AG09319 (cell line): ENCODE measurements around the gene ACTR2.

ENCODE experiments used
- DNase-seq: peaks from one replicate; pipeline ENCODE4 v3.0.0-alpha.2; 2010; ENCODE audit warnings: low read depth; ENCODE audit errors: extremely low read depth
- TF ChIP-seq, protein P1 (sequence below): IDR thresholded peaks from 2 replicates; pipeline ENCODE4 v1.5.1; 2011; ENCODE audit warnings: low read depth, mild to moderate bottlenecking, inconsistent platforms, low read length, moderate library complexity

The ACTR2 gene

DNA sequence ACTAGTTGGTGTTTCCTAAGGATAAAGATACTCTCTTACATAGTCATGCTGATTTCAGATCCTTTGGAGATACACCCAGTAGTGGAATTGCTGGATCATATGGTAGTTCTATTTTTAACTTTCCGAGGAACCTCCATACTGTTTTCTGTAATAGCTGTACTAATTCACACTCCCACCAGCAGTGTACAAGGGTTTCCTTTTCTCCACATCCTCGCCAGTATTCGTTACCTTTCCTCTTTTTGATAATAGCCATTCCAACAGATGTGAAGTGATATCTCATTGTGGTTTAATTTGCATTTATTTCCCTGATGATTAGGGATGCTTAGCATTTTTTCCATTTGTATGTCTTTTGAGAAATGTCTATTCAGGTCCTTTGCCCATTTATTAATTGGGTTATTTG, 34.0 kb downstream of the ACTR2 start:
- DNase-seq, result no peak
- TF ChIP-seq, protein P1, sequence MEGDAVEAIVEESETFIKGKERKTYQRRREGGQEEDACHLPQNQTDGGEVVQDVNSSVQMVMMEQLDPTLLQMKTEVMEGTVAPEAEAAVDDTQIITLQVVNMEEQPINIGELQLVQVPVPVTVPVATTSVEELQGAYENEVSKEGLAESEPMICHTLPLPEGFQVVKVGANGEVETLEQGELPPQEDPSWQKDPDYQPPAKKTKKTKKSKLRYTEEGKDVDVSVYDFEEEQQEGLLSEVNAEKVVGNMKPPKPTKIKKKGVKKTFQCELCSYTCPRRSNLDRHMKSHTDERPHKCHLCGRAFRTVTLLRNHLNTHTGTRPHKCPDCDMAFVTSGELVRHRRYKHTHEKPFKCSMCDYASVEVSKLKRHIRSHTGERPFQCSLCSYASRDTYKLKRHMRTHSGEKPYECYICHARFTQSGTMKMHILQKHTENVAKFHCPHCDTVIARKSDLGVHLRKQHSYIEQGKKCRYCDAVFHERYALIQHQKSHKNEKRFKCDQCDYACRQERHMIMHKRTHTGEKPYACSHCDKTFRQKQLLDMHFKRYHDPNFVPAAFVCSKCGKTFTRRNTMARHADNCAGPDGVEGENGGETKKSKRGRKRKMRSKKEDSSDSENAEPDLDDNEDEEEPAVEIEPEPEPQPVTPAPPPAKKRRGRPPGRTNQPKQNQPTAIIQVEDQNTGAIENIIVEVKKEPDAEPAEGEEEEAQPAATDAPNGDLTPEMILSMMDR, result no peak

DNA sequence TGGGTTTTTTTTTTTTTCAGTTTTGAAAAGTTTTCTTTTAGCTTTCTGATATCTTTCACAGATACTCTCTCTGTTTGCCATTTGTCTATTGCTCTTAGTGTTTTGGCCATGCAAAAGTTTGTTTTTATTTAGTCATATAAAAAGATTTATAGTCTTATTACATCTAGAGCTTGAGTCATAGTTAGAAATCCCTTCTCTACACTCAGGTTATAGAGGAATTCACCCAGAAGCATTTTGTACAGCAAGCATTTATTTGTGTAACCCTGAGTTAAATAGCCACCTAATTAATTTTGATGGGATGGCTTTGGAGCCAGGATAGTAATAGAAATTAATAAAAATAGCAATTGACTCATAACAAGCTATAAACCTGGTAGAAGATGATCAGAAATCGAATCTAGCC, 35.6 kb downstream of the ACTR2 start:
- no peak for DNase-seq
- TF ChIP-seq, protein P1, result no peak

DNA sequence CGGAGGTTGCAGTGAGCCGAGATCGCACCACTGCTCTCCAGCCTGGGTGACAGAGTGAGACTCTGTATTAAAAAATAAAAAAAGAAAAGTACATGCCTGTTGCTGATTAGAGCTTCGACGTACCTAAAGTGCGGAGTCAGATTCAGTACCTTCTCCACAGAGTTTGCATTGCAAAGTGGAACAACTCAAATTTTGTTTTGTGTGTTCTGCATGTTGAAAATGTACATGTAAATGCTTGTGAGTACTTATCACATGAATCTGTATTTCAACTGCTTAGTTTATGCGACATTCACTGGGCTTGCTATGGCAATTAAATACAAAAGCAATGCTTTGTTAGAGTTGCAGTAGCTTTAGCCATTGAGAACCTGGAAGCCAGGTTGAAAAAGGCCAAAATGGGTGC, 36.4 kb downstream of the ACTR2 start:
- DNase-seq, result no peak

DNA sequence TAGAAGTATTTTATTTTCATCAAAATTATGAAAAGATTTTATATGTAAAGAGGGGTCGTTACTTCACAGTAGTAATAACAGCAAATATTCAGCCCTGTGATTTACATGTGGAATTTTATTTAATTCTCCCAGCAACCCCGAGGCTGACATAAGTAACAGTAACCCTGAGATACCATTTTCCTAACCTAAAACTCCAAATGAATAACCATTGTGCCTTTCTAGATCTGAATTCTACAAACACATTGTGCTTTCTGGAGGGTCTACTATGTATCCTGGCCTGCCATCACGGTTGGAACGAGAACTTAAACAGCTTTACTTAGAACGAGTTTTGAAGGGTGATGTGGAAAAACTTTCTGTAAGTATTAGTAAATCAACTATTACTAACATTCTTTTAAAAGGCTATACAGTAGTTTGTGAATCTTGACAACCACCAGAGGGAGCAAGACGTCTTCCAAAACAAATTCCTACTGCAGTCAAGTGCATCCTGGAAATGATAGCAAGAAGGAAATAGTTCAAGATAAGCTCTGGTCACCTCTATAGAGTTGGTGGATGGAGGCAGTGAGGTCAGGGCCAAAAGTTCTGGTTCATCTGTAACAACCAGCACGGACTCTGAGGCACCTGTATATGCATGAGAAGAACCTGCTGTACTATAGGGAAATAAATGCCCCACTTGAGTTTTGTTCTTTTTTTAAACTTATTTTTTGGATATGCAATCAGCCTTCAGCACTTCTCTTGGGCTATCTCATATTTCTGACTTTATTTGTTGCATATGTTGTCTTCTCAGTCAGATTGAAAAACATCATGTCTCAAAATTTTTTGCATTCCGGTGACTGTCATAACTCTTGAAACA, 37.4 kb downstream of the ACTR2 start:
- DNase-seq, result peak; percentile 76
- TF ChIP-seq, protein P1, result peak; percentile 63

More for the DNA sequence above, 36.4 kb downstream of the ACTR2 start:
- TF ChIP-seq, protein P1, result no peak

DNA sequence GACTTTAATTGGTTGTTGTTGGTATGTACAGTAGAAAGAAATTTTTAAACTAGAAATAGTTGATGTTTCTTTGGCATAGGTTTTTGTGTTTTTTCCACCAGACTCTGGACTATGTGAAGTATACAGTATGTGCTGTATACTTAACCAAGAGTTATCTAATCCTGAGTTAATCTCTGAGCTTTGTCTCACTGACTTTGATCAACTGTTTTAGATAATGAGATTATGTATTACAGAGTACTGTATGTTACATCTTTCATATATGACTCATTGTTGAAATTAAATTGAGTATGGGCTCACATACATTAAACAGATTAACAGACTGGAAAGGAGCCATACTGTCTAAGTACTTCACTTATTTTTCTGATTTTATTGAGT, 38.0 kb downstream of the ACTR2 start:
- TF ChIP-seq, protein P1, result no peak
- no peak for DNase-seq

DNA sequence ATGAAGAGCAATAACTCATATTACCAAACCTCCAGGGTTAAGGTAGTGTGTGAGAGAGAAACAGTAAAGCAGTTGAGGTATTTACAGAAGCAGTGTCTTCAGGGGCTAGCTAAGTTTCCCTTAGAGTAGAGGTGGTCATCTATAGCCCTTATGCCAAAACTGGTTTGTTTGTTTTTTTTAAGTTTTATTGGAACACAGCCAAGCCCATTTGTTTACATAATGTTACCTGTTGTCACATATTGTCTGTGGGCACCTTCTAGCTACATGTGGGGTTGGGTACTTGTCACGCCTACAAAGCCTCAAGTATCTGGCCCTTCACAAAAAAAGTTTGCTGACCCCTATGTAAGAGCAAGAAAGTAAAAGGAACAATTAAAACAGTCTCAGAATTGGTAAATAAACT, 39.4 kb downstream of the ACTR2 start:
- DNase-seq, result no peak
- TF ChIP-seq, protein P1, result no peak

DNA sequence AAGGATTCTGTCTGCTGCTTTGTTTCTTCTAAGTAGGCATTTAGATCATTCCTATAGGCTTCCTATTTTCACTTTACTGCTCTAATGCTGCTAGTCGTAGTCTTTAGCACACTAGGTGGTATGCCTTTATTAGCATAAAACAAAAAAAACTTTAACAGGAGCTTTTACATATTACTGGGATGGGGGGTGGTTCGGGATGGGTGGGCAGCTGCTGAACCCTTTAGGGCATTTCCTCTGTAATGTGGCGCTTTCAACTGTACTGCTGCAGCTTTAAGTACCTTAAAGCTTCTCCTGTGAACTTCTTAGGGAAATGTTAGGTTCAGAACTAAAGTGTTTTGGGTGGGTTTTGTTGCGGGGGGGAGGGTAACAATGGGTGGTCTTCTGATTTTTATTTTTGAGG, 41.3 kb downstream of the ACTR2 start:
- DNase-seq, result no peak
- TF ChIP-seq, protein P1, result no peak
